Activated CD4-positive, CD25-positive, alpha-beta regulatory T cell (primary cell): ENCODE results near the gene SMTN.
"Not testable (repeated sequence)": the region's sequence is repeated elsewhere in the genome, so short reads cannot be mapped to it uniquely, and the experiment has no call there.

Experiments used
- DNase-seq, 4 experiments: peaks; one replicate each; lab custom pipeline; 2025; lab: John Stamatoyannopoulos, UW

SMTN gene

GRCh38 chr22:31090217-31091085, 9.3 kb downstream of the SMTN start:
- no peak for DNase-seq

GRCh38 chr22:31091106-31091975, 10.2 kb downstream of the SMTN start:
- DNase-seq: no peak

DNA sequence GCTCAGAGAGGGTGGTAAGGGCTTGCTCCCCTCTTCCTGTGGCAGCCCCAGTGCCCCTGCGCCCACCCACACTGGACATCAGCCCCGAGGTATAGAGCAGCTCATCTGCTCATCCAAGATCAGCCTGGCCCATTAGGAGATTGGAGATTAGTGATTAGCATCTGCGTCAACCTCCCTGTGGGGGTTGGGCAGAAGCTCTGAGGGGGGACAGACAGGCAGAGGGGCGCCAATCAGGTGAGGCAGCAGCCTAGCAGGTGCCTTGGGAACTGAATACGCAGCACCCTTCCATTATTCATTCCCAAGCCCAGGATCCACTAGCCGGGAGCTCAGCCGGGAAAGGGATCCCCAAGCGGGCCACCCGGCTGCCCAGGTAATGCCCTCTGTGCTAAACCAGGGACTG, 11.0 kb downstream of the SMTN start:
- no peak for DNase-seq

DNA sequence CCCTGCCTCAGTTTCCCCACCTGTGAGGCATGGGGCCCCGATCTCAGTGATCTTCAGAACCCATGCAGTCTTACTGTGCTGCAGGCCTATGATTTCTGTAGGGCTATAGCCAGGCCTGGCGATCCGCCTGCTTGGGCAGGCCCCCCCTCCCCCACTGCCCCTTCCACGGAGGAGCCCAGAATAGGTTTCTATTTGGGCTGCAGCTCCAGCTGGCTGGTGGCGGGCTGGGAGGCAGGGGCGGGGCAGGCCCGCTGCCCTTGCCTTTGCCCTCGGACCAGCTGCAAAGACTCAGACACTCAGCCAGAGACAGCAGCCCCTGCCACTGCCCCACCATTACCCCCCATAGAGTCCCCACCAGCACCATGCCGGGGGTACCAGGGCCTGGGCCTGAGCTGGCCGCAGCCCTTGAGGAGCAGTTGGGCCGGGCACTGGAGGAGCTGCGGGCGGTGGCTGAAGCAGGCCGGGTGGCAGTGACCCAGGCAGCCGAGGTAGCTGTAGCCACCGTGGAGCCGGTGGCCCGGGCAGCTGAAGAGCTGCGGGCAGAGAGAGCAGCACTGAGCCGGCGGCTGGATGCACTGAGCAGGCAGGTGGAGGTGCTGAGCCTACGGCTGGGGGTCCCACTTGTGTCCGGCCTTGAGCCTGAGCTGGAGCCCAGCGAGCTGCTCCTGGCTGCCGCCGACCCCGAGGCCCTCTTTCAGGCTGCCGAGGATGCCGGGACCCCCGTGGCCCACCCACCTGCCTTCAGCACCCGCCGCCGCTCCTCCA, 12.2 kb downstream of the SMTN start:
- no peak for DNase-seq

GRCh38 chr22:31094021-31094551, 13.0 kb downstream of the SMTN start:
- DNase-seq: no peak

- DNase-seq: no peak
Observed at GRCh38 chr22:31094741-31095140, 13.6 kb downstream of the SMTN start.

DNA sequence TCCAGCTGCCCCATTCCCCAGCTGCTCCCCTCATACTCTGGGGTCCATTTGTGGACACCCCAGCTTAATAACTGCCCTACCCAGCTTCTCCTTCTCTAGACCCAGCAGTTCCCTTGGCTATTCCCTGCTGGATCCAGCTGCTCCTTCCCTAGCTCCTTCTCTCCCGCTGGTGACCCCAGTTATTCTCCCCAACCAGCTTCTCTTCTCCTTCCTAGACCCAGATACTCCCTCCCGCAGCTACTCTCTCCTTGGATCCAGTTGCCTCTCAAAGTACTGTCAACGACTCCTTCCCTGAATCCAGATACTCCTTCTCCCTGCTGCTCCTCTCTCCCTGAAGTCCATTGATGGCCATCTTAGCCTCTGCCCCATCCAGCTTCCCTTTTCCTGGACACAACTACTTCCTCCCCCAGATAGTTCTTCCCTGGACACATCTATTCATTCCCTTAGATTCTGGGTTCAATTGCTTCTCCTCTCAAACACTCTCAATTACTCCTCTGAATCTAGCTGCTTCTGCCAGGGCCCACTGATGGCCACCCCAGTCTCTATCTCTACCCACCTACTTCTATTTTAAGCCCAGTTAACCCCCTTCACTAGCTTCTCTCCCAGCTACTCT, 14.6 kb downstream of the SMTN start:
- no peak for DNase-seq

- DNase-seq: no peak
Observed at GRCh38 chr22:31096657-31097279, 15.7 kb downstream of the SMTN start.

GRCh38 chr22:31097539-31097938, 16.4 kb downstream of the SMTN start:
- not testable (repeated sequence) for DNase-seq

DNA sequence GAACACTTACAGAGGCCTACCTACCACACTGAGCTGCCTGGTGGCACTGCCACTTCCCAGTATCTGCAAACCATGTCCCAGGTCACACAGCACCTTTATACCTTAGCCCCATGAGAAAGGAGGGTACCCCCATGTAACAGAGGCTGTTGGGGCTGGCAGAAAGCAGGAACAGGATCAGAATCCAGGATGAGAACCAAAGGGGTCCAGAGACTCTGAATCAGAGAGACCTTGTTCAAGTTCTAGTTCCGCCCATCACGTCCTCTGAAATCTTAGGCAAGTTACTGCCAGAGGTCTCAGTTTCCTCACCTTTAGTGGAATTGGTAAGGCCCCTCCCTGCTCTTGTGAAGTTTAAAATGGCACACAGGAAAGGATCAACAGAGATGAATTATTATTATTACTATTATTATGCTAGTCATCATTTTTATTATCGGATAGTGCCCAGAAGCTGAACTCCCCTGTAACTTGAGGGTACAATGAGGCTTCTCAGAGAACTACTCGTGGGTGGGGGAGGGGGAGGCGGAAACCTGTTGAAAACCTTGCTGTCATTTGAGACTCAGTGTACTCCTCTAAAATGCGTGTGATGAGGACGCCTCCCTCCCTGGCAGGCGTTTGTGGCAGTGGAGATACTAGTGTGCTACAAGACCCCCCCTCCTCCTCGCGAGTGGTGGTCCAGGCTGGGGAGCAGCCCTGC, 17.0 kb downstream of the SMTN start:
- DNase-seq: no peak

GRCh38 chr22:31098632-31099110, 17.6 kb downstream of the SMTN start:
- DNase-seq: no peak

- DNase-seq: no peak
Observed at GRCh38 chr22:31099386-31099785, 18.3 kb downstream of the SMTN start.

- no peak for DNase-seq
Observed at GRCh38 chr22:31099841-31100761, 19.0 kb downstream of the SMTN start.

DNA sequence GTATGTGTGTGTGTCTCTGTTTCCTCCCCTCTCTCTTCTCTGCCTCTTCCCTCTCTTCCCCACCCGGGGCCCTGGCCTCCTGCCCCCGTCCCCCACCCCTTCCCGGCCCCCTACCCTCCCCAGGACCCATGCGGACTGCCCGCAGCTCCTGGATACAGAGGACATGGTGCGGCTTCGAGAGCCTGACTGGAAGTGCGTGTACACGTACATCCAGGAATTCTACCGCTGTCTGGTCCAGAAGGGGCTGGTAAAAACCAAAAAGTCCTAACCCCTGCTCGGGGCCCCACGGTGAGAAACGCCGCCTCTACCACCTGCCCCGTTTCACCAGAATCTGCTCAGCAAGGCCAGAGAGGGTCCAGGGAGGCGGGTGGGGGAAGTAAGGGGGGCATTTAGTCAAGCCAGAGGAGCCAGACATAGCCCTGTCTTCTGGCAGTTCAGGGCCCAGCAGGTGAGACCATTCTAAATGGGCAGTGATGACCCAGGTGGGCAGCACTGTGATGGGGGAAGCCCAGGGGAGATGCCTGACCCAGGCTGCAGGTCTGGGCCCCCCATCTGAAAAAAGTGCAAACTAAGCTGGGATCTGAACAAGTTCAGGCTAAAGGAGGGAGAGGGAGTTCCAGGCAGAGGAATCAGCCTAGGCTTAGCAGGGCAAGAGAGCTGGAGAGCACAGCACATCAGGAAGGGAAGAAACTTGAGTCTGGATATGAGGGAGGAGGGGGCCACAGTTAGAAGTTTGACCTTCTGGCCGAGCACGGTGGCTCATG, 19.8 kb downstream of the SMTN start:
- no peak for DNase-seq

- DNase-seq: no peak
Observed at GRCh38 chr22:31102441-31103081, 21.4 kb downstream of the SMTN start.

DNA sequence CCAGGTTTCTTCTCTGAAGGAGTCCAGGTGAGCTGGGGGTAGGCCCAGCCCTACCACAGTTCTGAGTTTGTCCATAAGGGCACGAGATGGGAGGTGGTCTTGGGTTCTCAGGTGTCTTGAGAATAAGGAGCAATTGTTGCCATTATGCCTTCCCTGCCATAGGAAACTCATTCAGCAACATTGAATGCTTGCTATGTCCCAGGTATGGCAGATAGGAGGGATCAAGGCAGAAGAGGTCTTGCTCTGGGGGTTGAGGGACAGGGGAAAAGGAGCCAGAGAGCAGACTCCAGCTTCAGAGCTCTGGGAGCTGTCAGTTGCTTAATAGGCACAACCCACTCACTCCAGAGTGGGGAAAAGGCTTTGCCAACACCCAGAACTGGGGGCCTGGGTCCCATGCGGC, 22.0 kb downstream of the SMTN start:
- no peak for DNase-seq

DNA sequence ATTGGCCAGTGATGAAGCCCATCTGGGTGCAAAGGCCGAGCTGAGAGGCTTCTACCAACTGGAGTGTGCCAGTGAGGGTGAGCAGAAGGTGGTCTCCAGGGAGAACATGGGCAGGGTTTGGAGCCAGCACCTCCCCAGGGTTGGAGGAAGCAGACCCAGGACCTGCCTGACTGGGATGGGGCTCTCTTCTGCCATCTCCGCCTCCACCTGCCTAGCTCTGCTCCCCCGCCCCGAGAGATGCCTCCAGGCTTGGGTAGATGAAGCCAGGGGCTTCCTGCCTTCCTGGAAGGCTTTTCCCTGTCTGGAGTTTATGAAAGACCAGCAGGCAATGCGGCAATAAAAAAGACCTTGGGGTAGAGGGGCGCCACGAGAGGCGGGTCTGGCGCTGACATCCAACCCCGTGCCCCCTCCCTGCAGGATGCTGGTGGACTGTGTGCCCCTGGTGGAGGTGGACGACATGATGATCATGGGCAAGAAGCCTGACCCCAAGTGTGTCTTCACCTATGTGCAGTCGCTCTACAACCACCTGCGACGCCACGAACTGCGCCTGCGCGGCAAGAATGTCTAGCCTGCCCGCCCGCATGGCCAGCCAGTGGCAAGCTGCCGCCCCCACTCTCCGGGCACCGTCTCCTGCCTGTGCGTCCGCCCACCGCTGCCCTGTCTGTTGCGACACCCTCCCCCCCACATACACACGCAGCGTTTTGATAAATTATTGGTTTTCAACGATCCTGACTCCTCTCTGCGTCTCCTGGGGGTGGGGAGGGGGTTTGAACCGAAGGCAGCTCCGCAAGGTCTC, 23.0 kb downstream of the SMTN start:
- no peak for DNase-seq
